Heart right ventricle (tissue), 16 donors: Measurements from ENCODE around the gene SLC35F3. TPM values are rescaled to one million over a fixed set of nuclear protein-coding genes. Genes with fewer than 3 reads are reported as not detected.

Source experiments
- ATAC-seq, 8 donors: fragments of 200-7000 bp; cut with Tn5 transposase; one replicate each; pipeline ENCODE4 v1.9.1; 2020; ENCODE audit warnings: mild to moderate bottlenecking in 8 of 8, moderate library complexity in 8 of 8, moderate number of reproducible peaks in 1 of 8
- DNase-seq, 2 donors: peaks; one replicate each; pipeline ENCODE4 v3.0.0-alpha.2; 2020
- H3K27ac ChIP-seq, 10 donors: fragments of 200-600 bp; sonication (generic) in 2 of 10; one replicate each; pipeline versions ENCODE4 v1.5.0 to v1.8.0; 2020 to 2022; ENCODE audit warnings: mild to moderate bottlenecking in 3 of 10
- H3K27me3 ChIP-seq, 7 donors: fragments of 200-600 bp; one replicate each; pipeline ENCODE4 v1.8.0; 2021 to 2022; ENCODE audit warnings: mild to moderate bottlenecking in 2 of 7
- H3K36me3 ChIP-seq, 9 donors: fragments of 200-600 bp; sonication (generic) in 1 of 9; one replicate each; pipeline versions ENCODE4 v1.5.0 to v1.8.0; 2020 to 2022; ENCODE audit warnings: mild to moderate bottlenecking in 2 of 9
- H3K4me1 ChIP-seq, 9 donors: fragments of 200-600 bp; sonication (generic) in 1 of 9; one replicate each; pipeline versions ENCODE4 v1.5.0 to v1.8.0; 2020 to 2022; ENCODE audit warnings: mild to moderate bottlenecking in 4 of 9
- H3K4me3 ChIP-seq, 10 donors: fragments of 200-600 bp; sonication (generic) in 2 of 10; one replicate each; pipeline versions ENCODE4 v1.5.0 to v1.8.0; 2020 to 2022; ENCODE audit warnings: mild to moderate bottlenecking in 7 of 10, moderate library complexity in 2 of 10
- H3K9me3 ChIP-seq, 11 donors: fragments of 200-600 bp in 10 of 11; sonication (generic) in 2 of 11; one replicate each; pipeline versions ENCODE4 v1.5.0 to v1.8.0; 2013 to 2022; ENCODE audit warnings: mild to moderate bottlenecking in 2 of 11, control low read depth in 1 of 11, moderate library complexity in 1 of 11
- CTCF ChIP-seq, 9 donors: fragments of 200-600 bp; sonication (generic) in 2 of 9; IDR thresholded peaks; one replicate each; pipeline versions ENCODE4 v1.5.0 to v1.8.0; 2021 to 2022; ENCODE audit warnings: antibody characterized with exemption in 9 of 9, mild to moderate bottlenecking in 5 of 9, moderate library complexity in 1 of 9
- WGBS, 2 donors: extraction: QIAGEN DNeasy Blood & Tissue Kit; methylation state at CpG; one replicate each; pipeline ENCODE4 v1.1.7; 2013; ENCODE audit warnings: inconsistent platforms in 1 of 2; 5-methylcytosine and 5-hydroxymethylcytosine counted together
- intact Hi-C, 10 donors: fragments of 100-400 bp; cut with DNase I; formaldehyde crosslinking; loops; one replicate each; pipeline versions ENCODE4 v1.11.1 to v1.14.2; 2022
- polyA plus RNA-seq, 2 donors: library from polyadenylated mRNA; stranded (reverse); fragments of 200-250 nt; gene quantifications; one replicate each; pipeline ENCODE4 v1.2.3, GENCODE V29; 2013
- total RNA-seq, 10 donors: library from RNA; stranded (reverse); fragmentation: NEBNext Ultra II Directional in 3 of 10; extraction: Animal tissue kit (Norgen Biotek cat#: 25700) in 3 of 10; gene quantifications; one replicate each; pipeline versions ENCODE4 v1.2.1 to v1.2.4, GENCODE V29; 2021 to 2023
- donor health status: Arrhythmogenic right ventricular cardiomyopathy.
- donor health status: ischemic (EF 13 %, LVEDD 7.1; RV severe dilation, severe dysfunction).
- donor health status: healthy with polysubstance abuse.
- donor health status: DM: no; HTN: yes; CAD: no.
- donor health status: DM: no; HTN: no; CAD: no.
- donor health status: ischemic (EF 25% LVEDD 6.9; RV normal size, moderate dysfunction).
- donor health status: ischemic (EF 25% LVEDD 5.7; RV mildly dilated, moderate dysfunction).
- donor health status: healthy.
- donor health status: DM: yes; HTN: yes; CAD: no.
- donor health status: Ischemic cardiomyopathy.
- donor health status: ischemic (EF 35%, LVEDD 5.7; RV mildly dilated, moderate dysfunction).
- donor health status: nonischemic (EF 11% LVEDD 7.7; RV severe dilation, severe dysfunction).
- donor health status: DM: yes; HTN: yes; CAD: no.
- donor health status: PGD.
- donor health status: ischemic (EF 29% LVEDD 5.4; RV normal size, mild dysfunction).
- donor health status: nonischemic (EF 23%, LVEDD 6.1; RV moderate dilation, normal function).

Gene SLC35F3
- total and polyA plus RNA-seq, 12 donors, result 0.04 to 0.09 (median 0.09) TPM; not detected in 9

GRCh38 chr1:233946724-233947123 lies 42.2 kb downstream of the SLC35F3 start:
- 91 to 96% methylated on average over 1 of the region's 1 CpG for WGBS, 2 donors
- no peak for TF ChIP-seq CTCF (IDR thresholded peaks at IDR 0.05)
- DNase-seq, result no peak
- intact Hi-C loops, result no loop called here
- Histone ChIP-seq H3K27me3 (no peaks in the 10 kb centered on the region), H3K4me1 (no peaks in the 10 kb centered on the region), H3K4me3 (no peak overlapping the region), H3K36me3 (no peaks in the 10 kb centered on the region), H3K27ac (no peak overlapping the region), H3K9me3 (peaks cover 0 to 13% (median 5%) of the 10 kb centered on the region in 11 donors)
- ATAC-seq, result no peak

DNA sequence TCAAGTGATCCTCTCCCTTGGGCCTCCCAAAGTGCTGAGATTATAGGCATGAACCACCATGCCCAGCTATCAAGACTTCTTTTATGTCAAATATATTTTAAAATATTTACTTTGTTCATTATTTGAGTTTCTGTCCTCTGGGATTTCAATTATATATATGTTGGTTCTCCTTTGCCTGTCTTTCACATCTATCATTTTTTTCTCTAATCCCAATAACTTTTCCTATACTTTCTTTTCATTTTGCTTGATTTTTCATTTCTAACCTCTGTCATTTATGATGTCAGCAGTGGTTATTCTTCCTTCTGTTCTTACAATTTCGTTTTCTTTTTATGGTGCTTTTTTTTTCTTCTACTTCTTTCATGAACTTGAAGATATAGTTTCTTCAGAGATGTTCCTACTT lies 47.3 kb downstream of the SLC35F3 start:
- peaks cover 0 to 36% (median 12%) of the 10 kb centered on the region in 11 donors for H3K9me3 ChIP-seq
- no peaks in the 10 kb centered on the region for H3K27me3 ChIP-seq
- no peaks in the 10 kb centered on the region for H3K4me1 ChIP-seq
- 51 to 74% methylated on average over 1 of the region's 1 CpG for WGBS, 2 donors
- no peak for DNase-seq
- TF ChIP-seq CTCF (IDR thresholded peaks at IDR 0.05), result no peak
- H3K36me3 ChIP-seq, result no peaks in the 10 kb centered on the region
- intact Hi-C loops, result no loop called here
- H3K27ac ChIP-seq, result no peak overlapping the region
- no peak for ATAC-seq
- H3K4me3 ChIP-seq, result no peak overlapping the region

GRCh38 chr1:233957691-233958090 lies 53.2 kb downstream of the SLC35F3 start:
- no peak for ATAC-seq
- WGBS, 2 donors, result 91 to 94% methylated on average over 4 of the region's 4 CpGs
- Histone ChIP-seq H3K27me3 (peaks cover 0 to 5% (median 0%) of the 10 kb centered on the region in 7 donors), H3K4me1 (no peaks in the 10 kb centered on the region), H3K4me3 (no peak overlapping the region), H3K27ac (no peak overlapping the region), H3K9me3 (peaks cover 0 to 31% (median 0%) of the 10 kb centered on the region in 11 donors), H3K36me3 (no peaks in the 10 kb centered on the region)
- intact Hi-C loops, result no loop called here
- no peak for DNase-seq
- TF ChIP-seq CTCF (IDR thresholded peaks at IDR 0.05), result no peak

DNA sequence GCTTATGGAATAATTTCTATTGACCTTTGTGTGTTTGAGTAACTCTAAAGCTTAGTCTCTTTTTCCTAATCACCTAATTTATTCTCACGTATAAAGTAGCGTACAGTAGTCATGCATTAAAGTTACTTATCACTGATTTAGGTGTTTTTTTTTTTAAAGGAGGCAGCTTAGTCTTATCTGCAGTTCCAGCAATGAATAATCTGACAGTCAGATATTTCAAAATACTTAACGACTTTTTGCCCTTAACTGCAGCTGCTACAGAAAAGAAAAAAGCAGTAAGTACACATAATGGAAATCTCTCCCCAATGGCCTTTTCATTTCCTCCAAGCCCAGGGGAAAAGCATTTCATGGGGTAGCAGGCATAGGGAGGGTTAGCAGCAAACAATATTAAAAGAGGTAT lies 54.6 kb downstream of the SLC35F3 start:
- Histone ChIP-seq H3K27ac (no peak overlapping the region), H3K36me3 (no peaks in the 10 kb centered on the region), H3K4me1 (no peaks in the 10 kb centered on the region), H3K27me3 (peaks cover 0 to 5% (median 0%) of the 10 kb centered on the region in 7 donors), H3K4me3 (no peak overlapping the region), H3K9me3 (peaks cover 0 to 23% (median 0%) of the 10 kb centered on the region in 11 donors)
- intact Hi-C loops, result no loop called here
- DNase-seq (no peak), ATAC-seq (no peak)
- TF ChIP-seq CTCF (IDR thresholded peaks at IDR 0.05), result no peak
- WGBS, 2 donors, result 46 to 47% methylated on average over 3 of the region's 3 CpGs
